HG02970 (cell line): Measurements from ENCODE around the gene SLC23A2.
"Not testable (repeated sequence)": the region's sequence is repeated elsewhere in the genome, so short reads cannot be mapped to it uniquely, and the experiment has no call there.

Experiments
- ATAC-seq: cut with Tn5 transposase; IDR thresholded peaks from one replicate; pipeline ENCODE4 v1.9.1; 2021; ENCODE audit warnings: mild to moderate bottlenecking, moderate library complexity, moderate number of reproducible peaks; ENCODE audit not compliant: unreplicated experiment, low FRiP score

Gene SLC23A2

GRCh38 chr20:5001174-5002076, at the start of gene SLC23A2:
Gene SLC23A2 (minus strand): TSS chr20:5001510. CDS start chr20:4932562, 68,948 bp downstream.
- ATAC-seq: no peak

DNA sequence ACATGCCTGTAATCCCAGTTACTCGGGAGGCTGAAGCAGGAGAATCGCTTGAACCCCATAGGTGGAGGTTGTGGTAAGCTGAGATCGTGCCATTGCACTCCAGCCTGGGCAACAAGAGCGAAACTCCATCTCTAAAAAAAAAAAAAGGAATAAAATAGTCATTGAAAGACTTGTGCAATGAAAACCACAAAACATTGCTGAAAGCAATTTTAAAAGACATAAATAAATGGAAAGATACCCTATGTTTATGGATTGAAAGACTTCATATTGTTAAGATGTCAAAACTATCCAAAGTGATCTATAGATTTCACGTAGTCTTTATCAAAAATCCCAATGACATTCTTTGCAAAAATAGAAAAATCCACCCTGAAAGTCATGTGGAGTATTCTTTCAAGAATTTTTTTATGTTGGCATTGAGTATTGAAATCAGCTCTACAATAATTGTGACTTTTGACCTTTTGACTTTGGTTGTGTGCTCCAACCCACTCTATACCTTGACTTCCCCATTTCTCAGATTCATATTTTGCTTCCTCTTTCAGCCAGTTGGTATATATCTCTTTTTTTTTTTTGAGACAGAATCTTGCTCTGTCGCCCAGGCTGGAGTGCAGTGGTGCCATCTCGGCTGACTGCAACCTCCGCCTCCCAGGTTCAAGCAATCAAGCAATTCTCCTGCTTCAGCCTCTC, 45.5 kb upstream of the SLC23A2 start:
- no peak for ATAC-seq

- no peak for ATAC-seq
These were observed 44.6 kb upstream of the SLC23A2 start for GRCh38 chr20:5045906-5046305.

DNA sequence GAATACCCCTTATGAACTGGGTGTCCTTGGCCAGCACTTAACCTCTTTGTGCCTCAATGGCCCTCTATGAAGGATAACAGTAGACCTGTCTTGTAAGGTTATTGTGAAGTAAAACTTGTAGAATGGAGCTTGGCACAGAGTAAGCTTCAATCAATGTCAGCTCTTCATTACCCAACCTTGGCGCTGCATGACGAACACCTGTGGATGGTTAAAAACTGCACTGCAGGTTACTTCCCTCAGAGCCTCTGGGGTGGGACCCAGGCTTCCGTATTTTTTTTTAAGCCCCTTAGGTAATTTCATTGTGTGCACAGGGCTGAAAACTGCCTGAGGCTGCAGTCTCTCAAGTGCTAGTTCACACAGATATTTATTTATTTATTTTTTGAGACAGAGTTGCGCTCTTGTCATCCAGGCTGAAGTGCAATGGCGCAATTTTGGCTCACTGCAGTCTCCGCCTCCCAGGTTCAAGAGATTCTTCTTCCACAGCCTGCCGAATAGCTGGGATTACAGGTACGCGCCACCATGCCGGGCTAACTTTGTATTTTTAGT, 42.8 kb upstream of the SLC23A2 start:
- no peak for ATAC-seq

GRCh38 chr20:5041433-5041832, 40.1 kb upstream of the SLC23A2 start:
- ATAC-seq: no peak

GRCh38 chr20:5040345-5040744, 39.0 kb upstream of the SLC23A2 start:
- no peak for ATAC-seq

DNA sequence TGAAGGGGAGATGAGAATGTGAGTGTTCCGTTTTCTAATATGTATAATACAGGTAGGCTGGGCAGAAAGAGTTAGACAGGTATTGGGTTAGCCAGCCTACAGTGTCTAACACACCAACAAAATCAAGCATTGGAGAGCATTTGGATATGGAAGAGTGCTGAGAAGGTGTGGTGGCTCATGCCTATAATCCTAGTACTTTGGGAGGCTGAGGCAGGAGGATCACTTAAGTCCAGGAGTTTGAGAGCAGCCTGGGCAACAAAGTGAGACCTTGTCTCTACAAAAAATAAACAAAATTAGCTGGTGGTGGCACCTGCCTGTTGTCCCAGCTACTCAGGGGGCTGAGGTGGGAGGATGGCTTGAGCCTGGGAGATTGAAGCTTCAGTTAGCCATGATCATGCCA, 38.6 kb upstream of the SLC23A2 start:
- ATAC-seq: no peak

GRCh38 chr20:5039255-5039657, 37.9 kb upstream of the SLC23A2 start:
- no peak for ATAC-seq

- ATAC-seq: no peak
These were observed 35.5 kb upstream of the SLC23A2 start for GRCh38 chr20:5036828-5037227.

GRCh38 chr20:5035518-5035917, 34.2 kb upstream of the SLC23A2 start:
- ATAC-seq: not testable (repeated sequence)

- ATAC-seq: no peak
These were observed 32.3 kb upstream of the SLC23A2 start for GRCh38 chr20:5033566-5033965.

DNA sequence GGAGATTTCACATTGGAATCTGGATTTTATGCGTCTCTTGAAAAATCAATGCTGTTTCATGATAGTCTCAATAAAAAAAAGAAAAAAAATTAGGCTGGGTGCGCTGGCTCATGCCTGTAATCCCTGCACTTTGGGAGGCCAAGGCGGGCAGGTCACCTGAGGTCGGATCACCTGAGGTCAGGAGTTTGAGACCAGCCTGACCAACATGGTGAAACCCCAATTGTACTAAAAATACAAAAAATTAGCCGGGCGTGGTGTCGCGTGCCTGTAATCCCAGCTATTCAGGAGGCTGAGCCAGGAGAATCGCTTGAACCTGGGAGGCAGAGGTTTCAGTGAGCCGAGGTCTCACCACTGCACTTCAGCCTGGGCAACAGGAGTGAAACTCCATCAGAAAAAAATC, 30.4 kb upstream of the SLC23A2 start:
- ATAC-seq: not testable (repeated sequence)

- ATAC-seq: no peak
These were observed 29.9 kb upstream of the SLC23A2 start for GRCh38 chr20:5031206-5031557.

DNA sequence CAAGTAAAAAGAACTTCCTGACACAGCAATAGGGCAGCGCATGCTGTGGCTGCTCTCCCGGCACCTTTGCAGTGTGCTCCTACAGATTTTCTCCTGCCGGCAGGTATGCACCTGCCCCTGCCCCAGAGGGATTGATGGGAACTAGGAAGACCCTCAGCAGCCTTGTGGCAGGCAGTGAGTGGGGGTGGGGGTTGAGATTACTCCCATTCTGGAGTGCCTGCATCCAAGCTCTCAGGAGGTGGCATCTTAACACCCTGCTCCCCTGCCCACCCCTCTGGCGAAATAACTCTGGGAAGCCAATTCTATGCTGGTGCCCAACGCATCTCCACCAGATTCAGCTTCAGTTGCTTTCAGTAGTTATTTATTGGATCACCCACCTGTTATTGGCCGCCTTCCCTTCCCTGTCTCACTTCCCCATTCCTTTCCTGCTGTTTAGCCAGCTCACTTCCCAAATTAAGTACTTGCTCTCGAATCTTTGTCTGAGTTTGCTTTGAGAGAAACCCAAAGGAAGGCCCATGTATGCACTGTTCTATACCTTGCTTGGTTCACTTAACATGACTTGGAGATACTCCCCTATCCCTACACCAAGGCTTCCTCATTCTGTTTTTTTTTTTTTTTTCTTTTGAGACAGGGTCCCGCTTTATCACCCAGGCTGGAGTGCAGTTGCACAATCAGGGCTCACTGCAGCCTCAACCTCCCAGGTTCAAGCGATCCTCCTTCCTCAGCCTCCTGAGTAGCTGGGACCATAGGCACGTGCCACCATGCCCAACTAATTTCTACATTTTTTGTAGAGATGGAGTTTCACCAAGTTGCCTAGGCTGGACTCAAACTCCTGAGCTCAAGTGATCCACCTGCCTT, 29.3 kb upstream of the SLC23A2 start:
- ATAC-seq: no peak

- ATAC-seq: not testable (repeated sequence)
These were observed 27.1 kb upstream of the SLC23A2 start for GRCh38 chr20:5028258-5029059.

DNA sequence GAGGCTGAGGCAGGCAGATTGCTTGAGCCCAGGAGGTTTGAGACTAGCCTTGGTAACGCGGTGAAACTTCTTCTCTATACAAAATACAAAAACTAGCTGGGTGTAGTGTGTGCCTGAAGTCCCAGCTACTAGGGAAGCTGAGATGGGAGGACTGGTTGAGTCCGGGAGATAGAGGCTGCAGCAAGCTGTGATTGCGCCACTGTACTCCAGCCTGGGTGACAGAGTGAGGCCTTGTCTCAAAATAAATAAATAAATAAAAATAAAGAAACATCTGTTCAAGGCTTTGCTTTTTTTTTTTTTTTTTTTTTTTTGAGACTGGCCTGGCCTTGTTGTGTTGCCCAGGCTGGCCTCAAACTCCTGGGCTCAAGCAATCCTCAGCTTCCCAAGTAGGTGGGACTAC, 23.7 kb upstream of the SLC23A2 start:
- ATAC-seq: no peak

DNA sequence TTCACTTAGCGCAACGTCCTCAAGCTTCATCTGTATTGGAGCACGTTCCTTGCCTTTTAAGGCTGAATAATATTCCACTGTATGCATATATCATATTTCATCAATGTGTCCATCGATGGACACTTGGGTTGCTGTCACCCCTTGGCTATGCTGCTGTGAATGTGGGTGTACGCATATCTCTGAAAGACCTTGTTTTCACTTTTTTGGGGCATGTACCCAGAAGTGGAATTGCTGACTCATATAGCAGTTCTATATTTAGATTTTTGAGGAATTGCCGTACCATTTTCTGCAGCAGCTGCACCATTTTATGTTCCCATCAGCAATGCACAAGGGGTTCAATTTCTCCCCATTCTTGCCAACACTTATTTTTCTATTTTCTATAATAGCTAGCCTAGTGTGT, 22.8 kb upstream of the SLC23A2 start:
- no peak for ATAC-seq

GRCh38 chr20:5023171-5023570, 21.9 kb upstream of the SLC23A2 start:
- not testable (repeated sequence) for ATAC-seq

DNA sequence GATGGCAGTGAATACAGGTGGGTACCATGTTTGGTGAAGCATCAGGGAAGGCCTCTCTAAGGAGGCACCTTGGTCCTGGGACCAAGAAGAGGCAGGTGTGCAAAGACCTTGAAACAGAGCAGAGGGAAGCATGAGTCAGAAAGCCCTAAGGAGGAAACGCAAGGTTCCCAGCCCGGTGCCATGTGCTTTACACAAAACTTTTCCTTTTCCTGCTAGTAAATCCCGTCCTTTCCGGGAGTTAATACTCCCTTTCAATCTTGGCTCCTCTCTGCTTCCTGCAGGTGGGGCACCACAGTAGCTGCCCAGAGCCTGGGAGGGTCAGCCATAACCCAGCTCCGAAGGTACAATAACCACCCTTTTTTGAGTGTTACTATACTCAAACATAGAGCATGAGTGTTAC, 19.4 kb upstream of the SLC23A2 start:
- ATAC-seq: no peak
